Natural killer cell (primary cell): ENCODE measurements around the gene PHLDB3. TPM values are rescaled to one million over a fixed set of nuclear protein-coding genes. Genes with fewer than 3 reads are reported as not detected.

Experiments used
- ATAC-seq, 3 donors: fragments of 150-1000 bp in 2 of 3; fragments of 200-7000 bp in 1 of 3; cut with Tn5 transposase; 1 replicate in 1 of 3; 2 replicates in 2 of 3; pipeline ENCODE4 v1.10.0; 2021; ENCODE audit warnings: mild to moderate bottlenecking in 2 of 3, moderate library complexity in 2 of 3
- DNase-seq, 2 donors: peaks; one replicate each; pipeline versions ENCODE4 v3.0.0 to v3.0.0-alpha.2; 2013 to 2021; ENCODE audit warnings: mixed read lengths in 1 of 2
- H3K27ac ChIP-seq: one replicate; pipeline ENCODE4 v1.5.1; 2013; ENCODE audit warnings: mild to moderate bottlenecking, low read length
- H3K27me3 ChIP-seq: one replicate; pipeline ENCODE4 v1.6.1; 2013; ENCODE audit warnings: low read length; ENCODE audit not compliant: control insufficient read depth, insufficient read depth
- H3K36me3 ChIP-seq: one replicate; pipeline ENCODE4 v1.6.1; 2013; ENCODE audit warnings: low read length; ENCODE audit not compliant: control insufficient read depth, insufficient read depth
- H3K4me1 ChIP-seq: one replicate; pipeline ENCODE4 v1.6.1; 2013; ENCODE audit warnings: low read length; ENCODE audit not compliant: control insufficient read depth, insufficient read depth
- H3K4me3 ChIP-seq: one replicate; pipeline ENCODE4 v1.5.1; 2013; ENCODE audit warnings: low read length
- H3K9me3 ChIP-seq: one replicate; pipeline ENCODE4 v1.6.1; 2013; ENCODE audit warnings: low read length; ENCODE audit not compliant: control insufficient read depth, insufficient read depth
- H3K27ac Mint-ChIP-seq, 2 donors: one replicate each; pipeline ENCODE4 v1.8.0; 2022; ENCODE audit warnings: mild to moderate bottlenecking in 2 of 2, mixed read lengths in 2 of 2, moderate library complexity in 1 of 2
- H3K27me3 Mint-ChIP-seq, 2 donors: one replicate each; pipeline ENCODE4 v1.8.0; 2022; ENCODE audit warnings: low read depth in 2 of 2, mixed read lengths in 2 of 2
- H3K36me3 Mint-ChIP-seq: one replicate; pipeline ENCODE4 v1.8.0; 2022; ENCODE audit warnings: mixed read lengths
- H3K4me1 Mint-ChIP-seq, 2 donors: one replicate each; pipeline ENCODE4 v1.8.0; 2022; ENCODE audit warnings: mixed read lengths in 2 of 2
- H3K4me3 Mint-ChIP-seq: one replicate; pipeline ENCODE4 v1.8.0; 2022; ENCODE audit warnings: mild to moderate bottlenecking, moderate library complexity, mixed read lengths
- H3K9me3 Mint-ChIP-seq, 2 donors: one replicate each; pipeline ENCODE4 v1.8.0; 2022; ENCODE audit warnings: mixed read lengths in 2 of 2
- CTCF ChIP-seq: fragments of 200-600 bp; IDR thresholded peaks from one replicate; pipeline ENCODE4 v1.8.0; 2022; ENCODE audit warnings: antibody characterized with exemption
- WGBS: methylation state at CpG from one replicate; pipeline ENCODE4 v1.1.7; 2013; ENCODE audit warnings: missing lambda C conversion rate; ENCODE audit not compliant: insufficient coverage; 5-methylcytosine and 5-hydroxymethylcytosine counted together
- intact Hi-C: fragments of 100-400 bp; cut with micrococcal nuclease; formaldehyde crosslinking; loops from one replicate; pipeline ENCODE4 v1.14.2; 2022
- total RNA-seq, 4 donors: library from RNA; stranded (reverse); fragments of 120-200 nt in 1 of 4; gene quantifications; one replicate each; pipeline versions ENCODE4 v1.2.3 to v1.2.4, GENCODE V29; 2013 to 2022

The PHLDB3 gene
- total RNA-seq, 3 donors from 2014 or later (not counting 1 experiment from before 2014, with no cell fraction given): 24.5 to 24.9 (median 24.8) TPM

GRCh38 chr19:43502419-43502976 lies 2.0 kb downstream of the PHLDB3 start:
- H3K36me3 ChIP-seq: peaks cover 2% of the 10 kb centered on the region
- H3K27me3 Mint-ChIP-seq: no peaks in the 10 kb centered on the region
- no peaks in the 10 kb centered on the region for H3K36me3 Mint-ChIP-seq
- H3K4me3 ChIP-seq: no peak overlapping the region
- no peak for TF ChIP-seq CTCF
- intact Hi-C loops: no loop called here
- peaks cover 21 to 31% of the 10 kb centered on the region in 2 donors for H3K4me1 Mint-ChIP-seq
- H3K4me3 Mint-ChIP-seq: no peak overlapping the region
- no peaks in the 10 kb centered on the region for H3K9me3 ChIP-seq
- no peak for DNase-seq
- peaks cover 21% of the 10 kb centered on the region for H3K4me1 ChIP-seq
- no peak for ATAC-seq
- H3K9me3 Mint-ChIP-seq: no peaks in the 10 kb centered on the region
- no peaks in the 10 kb centered on the region for H3K27me3 ChIP-seq
- WGBS: 98% methylated on average over 23 of the region's 23 CpGs
- peak overlapping the region in 1 of 2 donors; percentile 93 for H3K27ac Mint-ChIP-seq
- H3K27ac ChIP-seq: no peak overlapping the region

GRCh38 chr19:43501661-43502418 lies 2.7 kb downstream of the PHLDB3 start:
- WGBS: 98% methylated on average over 43 of the region's 43 CpGs
- H3K27me3 Mint-ChIP-seq: no peaks in the 10 kb centered on the region
- peaks cover 21 to 31% of the 10 kb centered on the region in 2 donors for H3K4me1 Mint-ChIP-seq
- no peaks in the 10 kb centered on the region for H3K36me3 Mint-ChIP-seq
- peaks cover 2% of the 10 kb centered on the region for H3K36me3 ChIP-seq
- H3K27ac ChIP-seq: no peak overlapping the region
- H3K9me3 Mint-ChIP-seq: no peaks in the 10 kb centered on the region
- no peak overlapping the region for H3K4me3 ChIP-seq
- DNase-seq: no peak
- TF ChIP-seq CTCF: no peak
- no peak overlapping the region for H3K27ac Mint-ChIP-seq
- ATAC-seq: no peak
- H3K9me3 ChIP-seq: no peaks in the 10 kb centered on the region
- peaks cover 21% of the 10 kb centered on the region for H3K4me1 ChIP-seq
- H3K4me3 Mint-ChIP-seq: no peak overlapping the region
- no peaks in the 10 kb centered on the region for H3K27me3 ChIP-seq
- intact Hi-C loops: no loop called here

- no peaks in the 10 kb centered on the region for H3K27me3 Mint-ChIP-seq
- H3K9me3 ChIP-seq: no peaks in the 10 kb centered on the region
- no peak overlapping the region for H3K27ac ChIP-seq
- no peaks in the 10 kb centered on the region for H3K27me3 ChIP-seq
- H3K9me3 Mint-ChIP-seq: no peaks in the 10 kb centered on the region
- H3K4me1 Mint-ChIP-seq: peaks cover 11 to 19% of the 10 kb centered on the region in 2 donors
- peaks cover 10% of the 10 kb centered on the region for H3K36me3 ChIP-seq
- no peak for ATAC-seq
- no peak overlapping the region for H3K4me3 ChIP-seq
- H3K27ac Mint-ChIP-seq: peak overlapping the region in 1 of 2 donors; percentile 54
- TF ChIP-seq CTCF: no peak
- no peaks in the 10 kb centered on the region for H3K36me3 Mint-ChIP-seq
- no peak for DNase-seq
- WGBS: 92% methylated on average over 3 of the region's 3 CpGs
- intact Hi-C loops: no loop called here
- H3K4me3 Mint-ChIP-seq: no peak overlapping the region
- H3K4me1 ChIP-seq: peaks cover 12% of the 10 kb centered on the region
Observed at GRCh38 chr19:43499042-43499441, 5.5 kb downstream of the PHLDB3 start.
